GM21529 (cell line): Measurements from ENCODE around the gene SNX10.

Experiments
- ATAC-seq: cut with Tn5 transposase; IDR thresholded peaks from one replicate; pipeline ENCODE4 v1.9.1; 2021; ENCODE audit not compliant: unreplicated experiment

Gene SNX10

GRCh38 chr7:26332698-26333097 lies 41.0 kb downstream of the SNX10 start:
- ATAC-seq = no peak

DNA sequence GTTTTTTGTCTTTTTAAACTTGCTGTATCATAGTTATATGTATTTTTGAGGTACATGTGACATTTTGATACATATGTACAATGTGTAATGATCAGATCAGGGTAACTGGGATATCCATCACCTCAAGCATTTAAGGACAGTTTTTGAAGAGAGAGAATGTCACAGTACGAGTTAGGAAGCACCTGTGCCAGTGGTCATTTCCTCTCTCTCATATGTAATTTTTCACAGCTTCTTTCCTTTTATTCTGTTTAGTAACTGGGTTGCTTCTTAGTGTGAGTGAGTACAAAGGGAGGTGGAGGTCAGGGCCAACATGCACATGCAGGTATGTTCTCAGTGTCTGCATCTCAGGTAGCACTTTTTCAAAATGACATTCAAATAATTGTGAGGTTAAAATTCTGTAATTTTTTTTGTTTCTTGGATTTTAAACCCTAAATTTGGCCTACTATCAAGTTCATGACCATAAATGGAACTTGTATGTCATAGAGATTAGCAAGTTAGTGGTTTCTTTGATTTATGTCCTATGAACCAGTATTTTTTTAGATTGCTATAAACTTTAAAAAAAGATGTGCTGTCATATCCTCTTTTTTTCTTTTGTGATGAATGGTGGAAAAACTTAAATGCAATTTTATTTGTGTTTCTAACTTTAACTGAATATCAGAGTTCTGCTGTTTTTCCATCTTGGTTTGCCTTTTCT lies 42.7 kb downstream of the SNX10 start:
- ATAC-seq = no peak

DNA sequence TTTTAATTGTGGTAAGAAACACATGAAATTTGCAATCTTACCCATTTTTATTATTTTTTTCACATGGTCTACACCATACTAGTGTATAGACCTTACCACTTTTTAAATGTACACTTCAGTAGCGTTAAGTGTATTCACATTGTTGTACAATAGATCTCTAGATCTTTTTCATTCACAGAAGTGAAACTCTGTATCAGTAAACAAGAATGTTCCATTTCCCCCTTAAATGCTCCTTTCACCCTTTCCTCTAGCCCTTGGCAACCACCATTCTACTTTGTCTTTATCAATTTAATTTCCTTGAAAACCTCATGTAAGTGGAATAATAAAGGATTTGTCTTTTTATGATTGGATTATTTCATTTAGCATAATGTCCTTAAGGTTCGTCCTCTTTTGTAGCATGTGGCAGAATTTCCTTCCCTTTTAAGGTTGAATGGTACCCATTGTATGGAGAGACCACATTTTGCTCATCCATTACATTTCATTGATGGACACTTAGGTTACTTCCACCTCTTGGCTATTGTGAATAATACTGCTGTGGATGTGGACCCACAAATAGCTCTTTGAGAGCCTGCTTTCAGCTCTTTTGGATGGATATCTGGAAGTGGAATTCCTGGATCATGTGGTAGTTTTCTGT lies 45.7 kb downstream of the SNX10 start:
- peak; percentile 47 for ATAC-seq

- no peak for ATAC-seq
These were observed 48.9 kb downstream of the SNX10 start for GRCh38 chr7:26340476-26341018.

GRCh38 chr7:26343320-26343832 lies 51.7 kb downstream of the SNX10 start:
- no peak for ATAC-seq

GRCh38 chr7:26343837-26344236 lies 52.2 kb downstream of the SNX10 start:
- ATAC-seq = no peak

GRCh38 chr7:26345202-26345601 lies 53.5 kb downstream of the SNX10 start:
- no peak for ATAC-seq

- ATAC-seq = no peak
These were observed 54.2 kb downstream of the SNX10 start for GRCh38 chr7:26345837-26346236.

GRCh38 chr7:26346611-26347203 lies 55.0 kb downstream of the SNX10 start:
- no peak for ATAC-seq

- peak; percentile 72 for ATAC-seq
These were observed 56.7 kb downstream of the SNX10 start for GRCh38 chr7:26348234-26348851.

- no peak for ATAC-seq
These were observed 57.6 kb downstream of the SNX10 start for GRCh38 chr7:26349005-26349915.

GRCh38 chr7:26351171-26351570 lies 59.5 kb downstream of the SNX10 start:
- no peak for ATAC-seq

DNA sequence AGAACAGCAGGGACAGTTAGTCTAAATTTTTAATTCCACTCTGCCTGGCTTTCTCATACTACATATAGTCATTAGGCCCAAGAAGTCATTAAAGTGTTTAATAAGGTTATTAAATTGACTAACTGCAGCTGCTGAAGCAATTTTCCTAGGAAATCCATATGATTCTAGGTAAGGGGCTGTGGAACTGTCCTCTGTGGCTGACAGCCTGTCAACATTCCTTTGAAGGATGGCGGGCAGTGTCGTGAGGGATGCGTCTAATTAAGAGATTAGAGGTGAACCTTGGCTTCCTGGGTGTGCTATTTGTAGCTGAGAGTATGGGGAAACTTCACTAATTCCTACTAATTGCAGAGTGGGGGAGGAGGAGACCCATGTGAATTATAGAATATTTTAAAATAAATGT lies 64.6 kb downstream of the SNX10 start:
- no peak for ATAC-seq

DNA sequence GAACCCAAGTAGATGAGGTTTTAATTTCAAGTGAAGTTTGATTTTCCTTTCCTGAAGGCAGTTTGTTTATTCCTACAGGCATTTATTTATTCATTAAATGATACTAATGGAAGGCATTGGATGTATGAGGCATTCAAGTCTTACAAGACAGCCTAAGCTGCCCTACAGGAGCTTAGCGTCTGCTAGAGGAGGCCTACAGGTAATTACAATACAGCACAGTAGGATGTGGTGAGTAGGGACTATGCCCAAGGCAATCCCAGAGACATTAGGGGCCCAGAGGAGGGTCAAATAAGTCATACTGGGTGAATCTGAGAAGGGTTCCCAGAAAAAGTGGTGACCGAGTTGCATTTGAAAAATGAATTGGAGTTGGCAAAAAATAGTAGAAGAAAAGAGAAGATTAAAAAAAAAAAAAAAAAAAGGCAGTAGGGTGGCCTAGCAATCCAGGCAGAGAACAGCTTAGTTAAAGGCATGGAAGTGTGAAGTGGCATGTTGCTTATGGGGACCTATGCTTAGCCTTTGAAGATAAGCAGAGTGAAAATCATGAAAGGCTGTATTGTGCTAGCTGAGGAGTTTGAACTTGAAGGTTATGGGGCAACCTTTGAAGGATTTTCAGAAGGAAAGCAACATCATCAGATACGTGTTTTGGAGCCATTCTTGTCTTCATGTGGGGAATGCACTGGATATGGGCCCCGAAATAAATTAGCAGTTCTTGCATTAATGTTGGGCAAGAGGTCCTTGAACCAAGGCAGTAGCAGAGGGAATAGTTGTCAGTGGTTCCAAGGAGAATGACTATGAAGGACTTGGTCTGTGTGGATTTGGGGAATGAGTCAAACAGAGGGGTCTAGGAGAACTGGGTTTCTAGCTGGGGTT lies 65.5 kb downstream of the SNX10 start:
- ATAC-seq = no peak

DNA sequence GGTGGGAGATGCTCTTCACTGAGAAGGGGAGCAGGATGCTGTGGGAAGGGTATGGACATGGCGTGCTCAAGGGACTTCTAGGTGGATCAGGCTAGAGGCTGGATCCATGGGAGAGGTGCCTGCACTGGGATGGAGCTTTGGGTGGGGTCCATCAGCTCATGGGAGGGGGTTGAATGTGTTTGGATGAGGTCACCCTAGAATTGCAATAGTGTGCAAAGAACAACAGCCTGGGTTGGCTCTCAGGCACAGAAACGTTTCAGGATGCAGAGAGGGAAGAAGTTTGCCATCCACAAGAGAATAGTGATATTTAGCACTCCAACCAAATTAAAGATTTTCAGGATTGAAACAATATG lies 66.1 kb downstream of the SNX10 start:
- no peak for ATAC-seq

DNA sequence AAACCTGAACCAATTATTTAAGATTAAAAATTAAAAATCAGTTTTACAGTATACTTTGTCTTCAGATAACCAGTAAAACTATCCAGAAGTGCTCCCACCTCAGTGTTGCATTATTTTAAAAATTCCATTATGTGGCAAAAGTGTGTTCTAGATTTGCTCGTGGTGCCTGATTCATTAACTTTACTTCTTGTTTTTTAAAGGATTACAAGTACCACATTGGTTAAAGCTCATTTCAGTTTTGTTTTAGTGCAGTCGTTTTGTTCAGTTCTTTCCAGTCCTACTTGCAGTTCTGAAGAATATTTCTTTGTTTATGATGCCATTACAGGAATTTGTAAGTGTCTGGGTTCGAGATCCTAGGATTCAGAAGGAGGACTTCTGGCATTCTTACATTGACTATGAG lies 69.0 kb downstream of the SNX10 start:
- ATAC-seq = no peak

DNA sequence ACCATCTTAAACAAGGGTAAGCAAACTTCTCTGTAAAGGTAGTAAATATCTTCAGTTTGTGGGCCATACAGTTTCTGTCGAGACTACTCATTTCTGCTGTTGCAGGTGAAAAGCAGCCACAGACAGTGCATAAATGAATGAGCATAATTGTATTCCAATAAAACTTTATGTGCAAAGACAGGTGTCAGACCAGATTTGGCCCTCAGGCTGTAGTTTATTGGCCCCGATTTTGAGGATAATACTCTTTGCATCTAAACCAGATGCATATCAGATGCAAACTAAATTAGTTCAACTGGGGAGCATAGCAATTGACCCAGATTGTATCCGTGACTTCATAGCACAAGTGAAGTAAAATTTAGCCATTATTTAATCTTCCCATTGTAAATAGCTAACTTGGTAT lies 70.0 kb downstream of the SNX10 start:
- ATAC-seq = no peak

DNA sequence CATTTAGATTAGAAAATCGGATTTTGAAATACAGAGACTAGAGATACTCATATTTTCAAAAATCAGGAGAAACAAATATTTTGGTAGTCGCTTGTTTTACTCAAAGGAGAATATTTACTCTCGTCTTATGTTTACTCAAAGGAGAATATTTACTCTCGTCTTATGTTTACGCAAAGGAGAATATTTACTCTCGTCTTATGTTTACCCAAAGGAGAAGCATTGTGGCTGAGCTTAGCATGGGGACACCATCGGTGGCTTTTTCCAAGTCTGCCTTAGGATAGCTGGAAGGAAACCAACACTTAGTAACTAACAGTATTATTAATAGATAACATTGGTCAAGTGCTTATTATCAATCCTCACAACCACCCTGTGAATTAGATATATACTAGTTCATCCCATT lies 71.8 kb downstream of the SNX10 start:
- no peak for ATAC-seq

GRCh38 chr7:26365077-26365900 lies 73.6 kb downstream of the SNX10 start:
- peak; percentile 87 for ATAC-seq
